ENCODE results near the gene RIOK1.

RIOK1 gene

DNA sequence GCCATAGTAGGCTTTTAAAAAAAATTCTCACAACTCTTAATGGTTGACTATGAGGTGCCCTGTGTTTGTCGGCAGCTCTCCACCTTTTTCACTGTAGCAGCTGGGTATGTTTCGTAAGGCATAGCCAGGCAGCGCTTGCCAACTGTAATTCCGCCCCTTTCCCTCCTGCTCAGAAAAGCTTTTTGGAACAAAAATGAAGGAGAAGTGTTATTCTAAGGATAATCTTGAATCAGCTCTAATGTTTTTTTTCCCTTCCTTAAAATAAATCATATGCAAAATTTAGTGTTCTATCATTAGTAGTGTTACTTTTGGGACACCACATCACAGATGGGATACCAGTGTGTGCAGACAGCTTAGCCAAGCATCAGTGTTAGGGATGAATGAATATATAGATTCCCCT, 21.2 kb downstream of the RIOK1 start:
- no peak for DNase-seq

DNA sequence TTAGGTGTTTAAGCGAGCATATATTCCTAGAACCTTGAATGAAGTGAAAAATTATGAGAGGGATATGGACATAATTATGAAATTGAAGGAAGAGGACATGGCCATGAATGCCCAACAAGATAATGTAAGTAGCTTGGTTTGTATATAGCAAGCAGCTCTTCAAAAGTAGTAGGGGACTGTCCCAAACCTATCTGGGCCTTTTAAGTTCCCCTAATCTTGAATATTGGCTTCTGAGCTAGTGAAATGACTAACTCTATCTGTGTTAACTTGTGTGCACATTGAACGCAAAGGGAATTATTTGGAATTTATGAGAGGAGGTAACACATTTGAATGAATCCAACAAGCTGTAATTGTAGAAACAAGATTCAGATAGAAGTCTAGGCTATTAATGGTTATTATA, 21.7 kb downstream of the RIOK1 start:
- no peak for DNase-seq

DNA sequence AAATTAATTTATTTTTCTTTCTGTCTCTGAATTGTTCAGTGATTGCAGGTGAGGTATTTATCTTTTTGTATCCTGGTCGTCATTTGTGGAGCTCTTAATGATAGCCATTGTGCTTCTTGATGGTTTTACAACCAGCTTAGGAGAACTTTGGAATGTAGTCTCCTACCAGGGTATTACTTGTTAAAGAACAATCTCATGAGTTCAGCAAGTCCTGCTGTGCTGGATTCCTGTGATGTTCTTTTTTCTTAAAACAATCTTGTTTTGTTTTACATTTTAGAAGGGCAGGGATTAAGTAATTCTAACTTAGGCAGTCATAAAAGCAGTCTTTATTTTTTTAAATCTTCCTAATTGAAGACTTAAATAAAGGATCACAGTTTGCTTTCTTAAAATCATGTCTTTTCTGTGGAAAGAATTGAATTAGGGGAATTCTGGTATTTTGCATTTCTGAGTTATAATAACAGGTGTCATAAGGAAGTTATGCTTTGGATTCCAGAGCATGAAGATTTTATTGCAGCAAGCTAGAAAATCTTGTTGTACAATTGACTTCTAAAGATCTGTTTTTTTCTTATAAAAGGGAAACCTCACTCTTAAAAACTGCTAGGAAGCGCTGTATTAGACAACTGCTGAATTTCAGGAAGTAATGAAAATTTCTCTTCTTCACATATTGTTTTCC, 23.7 kb downstream of the RIOK1 start:
- DNase-seq, result no peak

DNA sequence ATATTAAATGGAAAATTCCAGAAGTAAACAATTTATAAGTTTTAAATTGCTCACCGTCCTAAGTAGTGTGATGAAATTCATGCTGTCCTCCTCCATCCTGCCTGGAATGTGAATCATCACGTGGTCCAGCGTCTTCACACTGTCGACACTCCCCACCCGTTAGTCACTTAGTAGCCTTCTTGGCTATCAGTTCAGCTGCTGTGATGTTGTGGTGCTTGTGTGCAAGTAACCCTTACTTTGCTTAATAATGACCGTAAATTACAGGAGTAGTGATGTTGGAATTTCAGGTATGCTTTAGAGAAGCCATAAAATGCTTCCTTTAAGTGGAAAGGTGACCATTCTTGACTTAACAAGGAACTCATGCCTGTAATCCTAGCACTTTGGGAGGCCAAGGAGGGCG, 25.2 kb downstream of the RIOK1 start:
- no peak for DNase-seq

DNA sequence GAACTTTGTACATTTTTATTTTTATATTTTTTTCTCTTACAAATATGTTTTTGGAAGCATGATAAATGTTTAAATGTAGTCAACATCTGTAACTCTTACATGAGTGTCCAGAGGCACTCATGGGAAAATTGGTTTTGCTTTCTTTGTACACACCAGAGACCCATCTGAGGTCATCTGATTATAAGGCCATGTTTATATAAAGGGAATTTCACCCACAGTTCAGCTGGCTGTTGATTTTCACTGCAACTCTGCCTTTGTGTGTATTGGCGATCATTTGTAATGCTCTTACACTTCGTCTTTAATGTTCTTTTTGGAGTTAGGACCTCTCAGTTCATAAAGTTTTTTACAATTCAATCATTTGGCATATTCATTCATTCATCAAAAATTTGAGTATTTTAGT, 28.1 kb downstream of the RIOK1 start:
- DNase-seq, result no peak

DNA sequence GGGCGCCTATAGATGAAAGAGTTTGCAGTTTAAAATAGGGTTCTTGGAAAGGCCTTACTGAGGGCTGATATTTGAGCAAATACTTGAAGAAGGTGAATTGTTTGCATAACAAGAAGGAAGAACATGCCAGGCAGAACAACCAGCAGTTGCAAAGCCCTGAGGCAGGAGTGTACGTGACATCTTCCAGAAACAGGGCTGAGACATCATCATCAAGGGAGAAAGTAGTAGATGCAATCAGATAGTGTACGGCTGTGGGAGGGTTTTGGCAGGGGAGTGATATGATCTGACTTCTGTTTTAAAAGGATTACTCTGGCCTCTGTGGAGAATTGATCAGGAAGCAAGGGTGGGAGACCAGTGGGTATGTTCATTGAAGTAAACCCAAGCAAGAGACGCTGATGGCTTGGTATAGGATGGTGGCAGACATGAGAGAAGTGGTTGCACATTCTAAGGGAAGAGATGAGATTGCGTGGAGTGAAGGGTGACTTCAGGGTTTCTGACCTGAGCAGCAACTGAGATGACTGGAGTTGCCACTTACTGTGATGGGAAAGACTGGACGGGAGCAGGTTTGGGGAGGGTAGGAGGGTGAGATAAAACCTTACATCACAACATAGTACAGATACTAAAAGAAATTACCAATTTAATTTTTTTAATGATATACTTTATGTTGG, 28.8 kb downstream of the RIOK1 start:
- DNase-seq, result no peak

DNA sequence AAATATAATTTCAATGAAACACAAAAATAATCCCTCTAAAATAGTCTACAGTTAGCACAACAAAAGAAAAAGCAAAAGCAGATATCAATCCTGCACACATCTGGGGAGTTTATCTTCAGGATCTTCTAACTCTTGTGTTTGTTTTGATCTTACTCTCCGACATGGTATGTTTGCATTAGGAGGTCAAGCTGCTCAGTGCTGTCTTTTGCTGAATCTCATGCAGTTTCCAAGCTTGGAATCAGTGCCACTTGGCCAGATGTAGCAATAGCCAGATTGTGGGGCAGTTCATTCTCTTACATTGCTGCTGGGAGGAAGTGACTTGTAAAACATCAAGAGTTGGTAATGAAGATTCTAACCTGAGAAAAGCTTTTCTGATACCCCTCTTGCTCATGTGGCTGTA, 29.5 kb downstream of the RIOK1 start:
- no peak for DNase-seq

DNA sequence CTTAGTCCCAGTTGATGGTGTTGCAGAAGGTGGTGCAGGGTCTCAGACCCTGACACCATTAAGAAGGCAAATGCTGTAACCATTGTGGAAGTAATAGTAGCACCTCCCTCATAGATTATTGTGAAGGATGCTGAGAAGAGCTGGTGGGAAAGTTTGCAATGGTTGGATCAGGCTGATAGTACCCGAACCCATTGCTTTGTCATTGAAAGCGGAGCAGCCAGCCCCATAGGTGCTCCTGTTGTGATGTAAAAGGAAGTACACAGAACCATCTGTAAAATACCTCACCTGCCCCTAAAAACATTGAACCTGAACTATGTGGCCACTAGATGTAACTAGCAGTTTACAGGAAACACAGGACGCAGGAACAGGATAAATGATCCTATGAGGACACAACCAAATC, 31.5 kb downstream of the RIOK1 start:
- no peak for DNase-seq

DNA sequence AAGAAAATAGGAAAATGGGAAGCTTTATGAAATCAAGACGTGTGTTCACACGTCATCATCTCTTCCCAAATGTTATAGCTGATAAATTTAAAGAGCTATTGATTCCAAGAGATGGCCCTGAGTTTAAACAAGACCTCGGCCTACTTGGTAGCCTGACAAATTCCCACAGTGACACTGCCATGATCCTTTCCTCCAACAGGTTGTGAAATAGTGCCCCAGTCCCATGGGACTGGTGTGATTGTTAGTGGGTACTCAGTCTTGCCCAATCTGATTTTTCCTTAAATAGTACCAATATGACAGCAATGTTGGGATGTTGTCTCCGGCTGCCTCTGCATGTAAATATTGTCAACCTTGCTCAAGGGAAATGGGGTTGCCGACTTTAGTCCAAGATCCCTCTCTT, 34.5 kb downstream of the RIOK1 start:
- no peak for DNase-seq

DNA sequence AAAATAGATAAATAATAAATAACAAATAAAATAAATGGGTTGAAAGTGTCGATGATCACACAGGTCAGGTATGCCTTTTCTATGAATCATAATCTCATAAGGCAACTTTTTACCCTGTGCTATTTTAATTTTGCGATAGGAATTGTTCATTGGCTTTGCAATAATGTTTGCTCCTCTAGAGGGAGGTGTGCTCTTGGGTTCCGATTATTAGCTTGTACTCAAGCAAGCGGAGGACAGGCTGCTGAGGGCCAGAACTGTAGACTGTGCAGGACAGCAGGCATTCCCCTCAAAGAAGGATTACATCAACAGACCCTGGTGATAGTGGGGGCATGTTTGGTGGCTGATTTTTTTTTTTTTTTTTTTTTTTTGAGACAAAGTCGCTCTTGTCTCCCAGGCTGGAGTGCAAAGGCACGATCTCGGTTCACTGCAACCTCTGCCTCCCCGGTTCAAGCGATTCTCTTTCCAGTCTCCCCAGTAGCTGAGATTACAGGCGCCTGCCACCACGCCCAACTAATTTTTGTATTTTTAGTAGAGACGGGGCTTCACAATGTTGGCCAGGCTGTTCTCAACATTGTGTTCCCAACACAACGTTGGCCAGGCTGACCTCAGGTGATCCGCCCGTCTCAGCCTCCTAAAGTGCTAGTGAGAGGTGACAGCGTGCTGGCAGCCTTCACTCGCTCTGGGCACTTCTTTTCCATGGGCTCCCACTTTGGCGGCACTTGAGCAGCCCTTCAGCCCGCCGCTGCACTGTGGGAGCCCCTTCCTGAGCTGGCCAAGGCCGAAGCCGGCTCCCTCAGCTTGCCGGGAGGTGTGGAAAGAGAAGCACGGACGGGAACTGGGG, 35.6 kb downstream of the RIOK1 start:
- no peak for DNase-seq

DNA sequence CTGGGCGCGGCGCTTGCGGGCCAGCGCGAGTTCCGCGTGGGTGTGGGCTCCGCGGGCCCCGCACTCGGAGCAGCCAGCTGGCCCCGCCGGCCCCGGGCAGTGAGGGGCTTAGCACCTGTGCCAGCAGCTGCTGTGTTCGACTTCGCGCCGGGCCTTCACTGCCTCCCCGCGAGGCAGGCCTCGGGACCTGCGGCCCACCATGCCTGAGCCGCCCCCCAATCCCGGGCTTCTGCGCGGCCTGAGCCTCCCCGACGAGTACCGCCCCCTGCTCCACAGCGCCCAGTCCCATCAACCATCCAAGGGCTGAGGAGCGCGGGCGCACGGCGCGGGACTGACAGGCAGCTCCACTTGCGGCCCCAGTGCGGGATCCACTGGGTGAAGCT, 36.2 kb downstream of the RIOK1 start:
- DNase-seq, result no peak

DNA sequence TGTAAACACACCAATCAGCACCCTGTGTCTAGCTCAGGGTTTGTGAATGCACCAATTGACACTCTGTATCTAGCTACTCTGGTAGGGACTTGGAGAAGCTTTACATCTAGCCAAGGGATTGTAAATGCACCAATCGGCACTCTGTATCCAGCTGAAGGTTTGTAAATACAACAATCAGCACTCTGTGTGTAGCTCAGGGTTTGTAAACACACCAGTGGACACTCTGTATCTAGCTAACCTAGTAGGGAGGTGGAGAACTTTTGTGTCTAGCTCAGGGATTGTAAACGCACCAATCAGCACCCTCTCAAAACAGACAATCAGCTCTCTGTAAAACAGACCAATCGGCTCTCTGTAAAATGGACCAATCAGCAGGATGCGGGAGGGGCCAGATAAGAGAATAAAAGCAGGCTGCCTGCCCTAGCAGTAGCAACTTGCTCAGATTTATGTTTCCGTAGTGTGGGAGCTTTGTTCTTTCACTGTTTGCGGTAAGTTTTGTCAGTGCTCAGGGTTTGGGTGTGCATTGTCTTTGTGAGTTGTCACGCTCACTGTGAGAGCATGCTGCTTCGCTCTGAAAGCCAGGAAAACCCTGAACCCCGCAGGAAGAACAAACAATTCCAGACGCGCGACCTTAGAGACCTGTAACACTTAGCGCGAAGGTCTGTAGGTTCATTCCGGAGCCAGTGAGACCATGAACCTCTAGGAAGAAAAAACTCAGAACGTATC, 37.0 kb downstream of the RIOK1 start:
- DNase-seq, result no peak

DNA sequence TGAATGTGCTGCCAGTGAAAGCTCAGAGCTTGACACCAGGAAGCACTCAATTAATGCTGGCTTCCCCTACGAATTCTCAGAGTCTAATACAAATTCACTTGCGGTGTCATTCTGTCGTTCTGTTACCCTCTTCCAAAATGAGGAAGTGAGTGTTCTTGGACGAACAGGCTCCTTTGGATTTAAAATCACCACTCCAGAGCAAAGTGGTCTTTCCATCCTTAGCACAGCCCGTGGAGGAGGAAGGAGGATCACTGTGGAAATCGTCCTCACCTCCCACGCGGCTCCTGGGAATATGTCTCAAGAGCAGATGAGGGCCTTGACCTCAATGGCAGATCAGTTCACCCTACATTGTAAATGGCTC, 41.7 kb downstream of the RIOK1 start:
- DNase-seq, result no peak

DNA sequence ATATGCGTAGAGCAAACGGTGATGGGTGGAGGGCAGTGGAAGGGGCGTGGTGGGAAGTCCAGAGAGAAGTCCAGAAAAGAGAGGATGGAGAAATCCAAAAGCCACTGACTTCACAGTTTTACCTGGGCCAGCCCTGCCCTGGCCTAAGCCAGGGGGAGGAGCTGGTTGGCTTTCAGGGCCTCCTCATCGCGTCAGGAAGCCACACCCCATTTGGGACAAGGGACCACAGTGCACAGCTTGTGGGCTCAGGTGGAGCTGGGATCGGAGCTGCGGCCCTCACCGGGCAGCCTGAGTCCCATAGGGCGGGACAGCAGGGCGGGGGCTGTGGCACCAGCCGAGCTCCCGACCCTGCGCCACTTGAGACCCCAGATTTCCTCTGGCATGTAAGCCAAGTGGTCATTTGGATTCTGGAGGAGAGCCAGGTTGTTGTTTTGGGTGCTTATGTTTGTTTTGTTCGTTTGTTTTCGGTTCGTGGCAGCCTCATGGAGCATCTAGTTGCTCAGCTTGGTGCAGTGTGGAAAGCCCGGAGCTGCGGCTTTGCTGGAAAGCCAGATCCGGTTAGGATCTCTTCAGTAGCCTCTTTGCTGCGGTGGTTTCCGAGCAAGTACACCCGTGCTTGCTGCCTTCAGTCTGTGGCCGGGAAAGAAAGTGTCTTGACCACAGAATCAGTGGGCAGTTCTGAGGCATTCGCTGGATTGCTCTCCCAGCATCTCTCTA, 42.2 kb downstream of the RIOK1 start:
- DNase-seq, result no peak

DNA sequence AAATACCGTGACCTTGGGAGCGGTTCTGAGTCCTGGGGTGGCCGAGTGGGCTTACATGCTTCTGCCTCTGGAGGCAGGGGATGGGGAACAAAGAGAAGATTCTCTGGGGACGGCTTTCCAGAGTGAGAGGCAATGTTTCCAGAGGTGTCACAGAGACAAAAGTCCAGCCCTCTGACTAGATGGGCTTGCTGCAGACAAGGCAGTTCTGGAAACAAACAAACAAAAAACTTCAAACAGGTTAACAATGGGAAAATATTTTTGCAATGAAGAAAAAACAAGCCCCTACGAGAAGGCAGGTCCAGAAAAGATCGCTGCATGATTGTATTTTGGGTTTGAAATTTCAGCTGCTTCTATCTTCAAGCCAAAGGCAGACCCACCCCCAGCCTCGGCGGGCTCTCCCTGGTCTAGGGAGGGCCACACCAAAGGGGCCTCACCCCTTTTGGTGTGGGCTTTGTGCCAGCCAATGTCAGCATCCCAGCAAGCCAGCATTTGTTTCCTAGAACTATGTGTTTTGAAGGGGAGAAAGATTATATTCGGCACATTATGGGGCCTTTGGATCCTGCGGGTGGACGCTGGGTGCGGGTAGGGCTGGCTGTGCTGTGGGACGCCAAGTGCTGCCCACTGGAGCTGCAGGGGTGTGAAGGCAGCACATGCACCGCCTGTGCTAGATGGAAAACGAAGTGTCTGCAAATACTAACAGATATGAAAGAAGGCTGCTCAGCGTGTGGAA, 42.9 kb downstream of the RIOK1 start:
- DNase-seq, result no peak

DNA sequence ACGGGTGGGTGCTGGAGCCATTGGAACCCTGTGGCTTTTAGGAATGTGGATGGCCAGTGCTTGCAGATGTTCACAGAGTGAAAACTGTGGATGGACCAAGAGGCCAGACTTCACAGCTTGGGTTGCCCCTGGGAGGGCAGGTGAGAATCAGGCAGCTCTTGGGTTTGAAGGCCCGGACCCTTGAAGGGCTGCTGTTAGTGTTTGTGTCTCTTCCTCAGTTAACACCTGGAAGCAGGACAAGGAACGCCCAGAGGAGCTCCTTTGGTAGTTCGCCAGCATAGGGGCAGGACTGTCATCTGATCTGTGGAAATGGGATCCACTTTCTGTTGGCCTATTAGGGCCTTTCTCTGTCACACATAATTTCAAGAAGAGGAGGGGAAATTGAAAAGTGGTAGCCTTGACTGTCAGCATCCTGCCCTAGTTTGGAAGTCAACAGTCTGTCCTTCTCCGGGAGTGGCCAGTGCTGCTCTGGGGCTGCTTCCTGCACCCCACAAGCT, 43.6 kb downstream of the RIOK1 start:
- DNase-seq, result no peak

DNA sequence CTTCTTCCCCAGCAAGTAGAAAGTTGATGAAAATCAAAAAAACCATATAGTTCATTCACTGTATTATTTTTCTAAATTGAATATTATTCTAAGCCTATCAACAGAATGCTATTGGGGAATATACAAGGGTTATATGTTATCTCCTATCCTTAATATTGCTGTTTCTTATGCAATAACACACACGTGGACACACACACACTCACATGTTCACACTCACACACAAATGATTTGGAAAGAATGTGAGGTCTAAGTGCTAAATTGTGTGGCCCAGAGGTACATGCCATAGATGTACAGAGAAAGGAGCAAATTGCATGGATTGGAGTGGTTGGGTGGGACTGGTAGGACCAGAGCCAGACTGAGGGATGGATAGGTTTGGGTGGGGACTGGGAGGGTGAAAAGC, 45.1 kb downstream of the RIOK1 start:
- DNase-seq, result no peak

DNA sequence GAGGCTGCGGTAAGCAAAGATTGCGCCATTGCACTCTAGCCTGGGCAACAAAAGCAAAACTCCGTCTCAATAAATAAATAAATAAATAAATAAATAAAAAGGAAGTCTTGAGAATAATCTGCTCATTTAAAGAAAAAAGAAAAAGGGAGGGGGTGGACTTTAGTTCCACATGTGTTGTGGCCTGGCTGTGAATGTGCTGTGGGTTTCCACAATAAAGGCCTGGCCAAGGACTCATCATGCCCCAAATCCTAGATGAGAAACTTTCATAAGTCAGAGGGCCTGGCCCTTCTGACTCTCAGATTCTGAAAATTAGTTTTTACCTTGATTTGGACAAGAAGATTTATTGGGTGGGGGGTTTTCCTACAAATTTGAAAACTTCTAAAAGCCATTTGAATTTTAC, 48.4 kb downstream of the RIOK1 start:
- DNase-seq, result no peak

DNA sequence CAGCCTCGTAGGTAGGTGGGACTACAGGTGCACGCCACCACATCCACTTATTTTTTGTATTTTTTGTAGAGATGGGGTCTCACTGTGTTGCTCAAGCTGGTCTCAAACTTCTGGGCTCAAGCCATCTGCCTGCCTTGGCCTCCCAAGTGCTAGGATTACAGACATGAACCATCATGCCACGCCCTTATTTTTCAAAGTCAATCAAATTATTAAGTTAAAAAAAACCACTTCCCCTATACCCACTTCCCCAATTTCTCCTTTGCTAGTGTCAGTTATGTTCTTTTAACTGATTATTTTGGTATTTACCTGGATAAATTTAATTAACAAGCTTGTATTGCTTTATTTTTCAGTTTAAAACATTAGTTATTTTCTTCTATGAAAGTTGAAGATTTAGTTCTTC, 49.6 kb downstream of the RIOK1 start:
- no peak for DNase-seq

DNA sequence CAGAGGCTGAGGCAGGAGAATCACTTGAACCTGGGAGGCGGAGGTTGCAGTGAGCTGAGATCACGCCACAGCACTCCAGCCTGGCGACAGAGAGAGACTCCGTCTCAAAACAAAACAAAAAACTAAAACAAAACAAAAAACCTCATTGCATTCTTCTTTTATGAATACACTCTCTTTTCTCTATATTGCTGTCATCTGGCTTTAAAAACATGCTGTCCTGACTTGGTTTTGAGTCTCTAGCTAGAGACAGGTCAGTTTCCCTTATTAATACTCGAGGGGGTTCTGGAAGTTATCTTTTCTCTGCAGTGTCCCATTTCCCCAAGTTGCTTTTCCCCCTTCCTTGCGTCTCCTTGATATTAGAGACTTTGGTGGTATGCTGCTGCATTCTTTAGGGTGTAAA, 50.9 kb downstream of the RIOK1 start:
- no peak for DNase-seq

DNA sequence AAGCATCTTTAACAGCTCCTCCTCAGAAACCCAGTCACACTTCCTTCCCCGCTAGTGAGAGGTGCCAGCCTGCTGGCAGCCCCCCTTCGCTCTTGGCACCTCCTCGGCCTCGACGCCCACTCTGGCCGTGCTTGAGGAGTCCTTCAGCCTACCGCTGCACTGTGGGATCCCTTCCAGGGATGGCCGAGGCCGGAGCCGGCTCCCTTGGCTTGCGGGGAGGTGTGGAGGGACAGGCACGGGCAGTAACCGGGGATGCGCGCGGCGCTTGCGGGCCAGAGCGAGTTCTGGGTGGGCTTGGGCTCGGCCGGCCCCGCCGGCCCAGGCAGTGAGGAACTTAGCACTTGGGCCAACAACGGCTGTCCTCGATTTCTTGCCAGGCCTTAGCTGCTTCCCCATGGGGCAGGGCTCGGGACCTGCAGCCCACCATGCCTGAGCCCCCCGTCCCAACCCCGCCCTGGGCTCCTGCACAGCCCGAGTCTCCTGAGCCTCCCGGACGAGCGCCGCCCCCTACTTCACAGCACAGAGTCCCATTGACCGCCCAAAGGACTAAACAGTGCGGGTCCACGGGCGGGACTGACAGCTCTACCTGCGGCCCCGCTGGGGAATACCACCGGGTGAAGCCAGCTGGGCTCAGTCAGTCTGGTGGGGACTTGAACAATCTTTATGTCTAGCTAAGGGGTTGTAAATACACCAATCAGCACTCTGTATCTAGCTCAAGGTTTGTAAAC, 51.6 kb downstream of the RIOK1 start:
- no peak for DNase-seq
